ENCODE measurements around the gene MAGEA8.
"Not testable (repeated sequence)": the region's sequence is repeated elsewhere in the genome, so short reads cannot be mapped to it uniquely, and the experiment has no call there.

Gene MAGEA8

GRCh38 chrX:149903889-149904748 lies 23.1 kb downstream of the MAGEA8 start:
- Histone ChIP-seq H3K27me3 (ENCODE audit: insufficient read depth, insufficient read length) (no peaks in the 10 kb centered on the region), H3K9me3 (ENCODE audit: insufficient read depth, low read length) (no peaks in the 10 kb centered on the region), H3K36me3 (ENCODE audit: insufficient read depth, insufficient read length, low read length) (no peaks in the 10 kb centered on the region), H3K9ac (ENCODE audit: insufficient read length, low read depth) (no peak overlapping the region), H3K4me3 (ENCODE audit: insufficient read length, low read depth) (no peak overlapping the region), H3K4me1 (ENCODE audit: insufficient read depth, insufficient read length) (no peaks in the 10 kb centered on the region)
- no peak for DNase-seq (ENCODE audit: low read depth, low spot score)
- TF ChIP-seq YY1 (IDR thresholded peaks at IDR 0.05; ENCODE audit: insufficient read depth, insufficient read length) (no peak), ZNF274 (IDR thresholded peaks at IDR 0.05; ENCODE audit: low read depth, low read length) (no peak), SUZ12 (IDR thresholded peaks at IDR 0.05; ENCODE audit: extremely low read depth, insufficient read depth, insufficient read length) (no peak)

GRCh38 chrX:149908308-149908707 lies 27.3 kb downstream of the MAGEA8 start:
- Histone ChIP-seq H3K9me3 (ENCODE audit: insufficient read depth, low read length) (no peaks in the 10 kb centered on the region), H3K27me3 (ENCODE audit: insufficient read depth, insufficient read length) (no peaks in the 10 kb centered on the region), H3K9ac (ENCODE audit: insufficient read length, low read depth) (no peak overlapping the region), H3K36me3 (ENCODE audit: insufficient read depth, insufficient read length, low read length) (no peaks in the 10 kb centered on the region), H3K4me3 (ENCODE audit: insufficient read length, low read depth) (no peak overlapping the region), H3K4me1 (ENCODE audit: insufficient read depth, insufficient read length) (no peaks in the 10 kb centered on the region)
- DNase-seq (ENCODE audit: low read depth, low spot score) = no peak
- TF ChIP-seq ZNF274 (IDR thresholded peaks at IDR 0.05; ENCODE audit: low read depth, low read length) = no peak
- no peak for TF ChIP-seq YY1 (IDR thresholded peaks at IDR 0.05; ENCODE audit: insufficient read depth, insufficient read length)
- TF ChIP-seq SUZ12 (IDR thresholded peaks at IDR 0.05; ENCODE audit: extremely low read depth, insufficient read depth, insufficient read length) = no peak

- DNase-seq (ENCODE audit: low read depth, low spot score) = no peak
- no peaks in the 10 kb centered on the region for H3K27me3 ChIP-seq (ENCODE audit: insufficient read depth, insufficient read length)
- TF ChIP-seq ZNF274 (IDR thresholded peaks at IDR 0.05; ENCODE audit: low read depth, low read length) = no peak
- H3K9ac ChIP-seq (ENCODE audit: insufficient read length, low read depth) = no peak overlapping the region
- no peak overlapping the region for H3K4me3 ChIP-seq (ENCODE audit: insufficient read length, low read depth)
- H3K4me1 ChIP-seq (ENCODE audit: insufficient read depth, insufficient read length) = no peaks in the 10 kb centered on the region
- no peaks in the 10 kb centered on the region for H3K9me3 ChIP-seq (ENCODE audit: insufficient read depth, low read length)
- H3K36me3 ChIP-seq (ENCODE audit: insufficient read depth, insufficient read length, low read length) = no peaks in the 10 kb centered on the region
Measured at GRCh38 chrX:149908727-149909126, 27.7 kb downstream of the MAGEA8 start.

- no peak for TF ChIP-seq YY1 (IDR thresholded peaks at IDR 0.05; ENCODE audit: insufficient read depth, insufficient read length)
- no peak for TF ChIP-seq SUZ12 (IDR thresholded peaks at IDR 0.05; ENCODE audit: extremely low read depth, insufficient read depth, insufficient read length)
- no peak for TF ChIP-seq ZNF274 (IDR thresholded peaks at IDR 0.05; ENCODE audit: low read depth, low read length)
- no peak for DNase-seq (ENCODE audit: low read depth, low spot score)
- H3K9ac ChIP-seq (ENCODE audit: insufficient read length, low read depth) = no peak overlapping the region
Measured at GRCh38 chrX:149909324-149910177, 28.6 kb downstream of the MAGEA8 start.

GRCh38 chrX:149910178-149910695 lies 29.3 kb downstream of the MAGEA8 start:
- no peak overlapping the region for H3K4me3 ChIP-seq (ENCODE audit: insufficient read length, low read depth)
- no peaks in the 10 kb centered on the region for H3K4me1 ChIP-seq (ENCODE audit: insufficient read depth, insufficient read length)
- no peak overlapping the region for H3K9ac ChIP-seq (ENCODE audit: insufficient read length, low read depth)
- no peaks in the 10 kb centered on the region for H3K9me3 ChIP-seq (ENCODE audit: insufficient read depth, low read length)
- no peak for DNase-seq (ENCODE audit: low read depth, low spot score)
- H3K27me3 ChIP-seq (ENCODE audit: insufficient read depth, insufficient read length) = no peaks in the 10 kb centered on the region
- no peak for TF ChIP-seq SUZ12 (IDR thresholded peaks at IDR 0.05; ENCODE audit: extremely low read depth, insufficient read depth, insufficient read length)
- no peak for TF ChIP-seq YY1 (IDR thresholded peaks at IDR 0.05; ENCODE audit: insufficient read depth, insufficient read length)
- no peak for TF ChIP-seq ZNF274 (IDR thresholded peaks at IDR 0.05; ENCODE audit: low read depth, low read length)
- H3K36me3 ChIP-seq (ENCODE audit: insufficient read depth, insufficient read length, low read length) = no peaks in the 10 kb centered on the region

More at GRCh38 chrX:149909324-149910177, 28.6 kb downstream of the MAGEA8 start:
- H3K36me3 ChIP-seq (ENCODE audit: insufficient read depth, insufficient read length, low read length) = no peaks in the 10 kb centered on the region
- H3K4me1 ChIP-seq (ENCODE audit: insufficient read depth, insufficient read length) = no peaks in the 10 kb centered on the region
- no peaks in the 10 kb centered on the region for H3K9me3 ChIP-seq (ENCODE audit: insufficient read depth, low read length)
- no peak overlapping the region for H3K4me3 ChIP-seq (ENCODE audit: insufficient read length, low read depth)
- H3K27me3 ChIP-seq (ENCODE audit: insufficient read depth, insufficient read length) = no peaks in the 10 kb centered on the region

GRCh38 chrX:149916745-149917392 lies 35.9 kb downstream of the MAGEA8 start:
- TF ChIP-seq ZNF274 (IDR thresholded peaks at IDR 0.05; ENCODE audit: low read depth, low read length) = no peak
- TF ChIP-seq YY1 (IDR thresholded peaks at IDR 0.05; ENCODE audit: insufficient read depth, insufficient read length) = no peak
- TF ChIP-seq SUZ12 (IDR thresholded peaks at IDR 0.05; ENCODE audit: extremely low read depth, insufficient read depth, insufficient read length) = no peak
- no peak for DNase-seq (ENCODE audit: low read depth, low spot score)
- H3K27me3 ChIP-seq (ENCODE audit: insufficient read depth, insufficient read length) = no peaks in the 10 kb centered on the region
- no peak overlapping the region for H3K4me3 ChIP-seq (ENCODE audit: insufficient read length, low read depth)
- no peaks in the 10 kb centered on the region for H3K9me3 ChIP-seq (ENCODE audit: insufficient read depth, low read length)
- no peak overlapping the region for H3K9ac ChIP-seq (ENCODE audit: insufficient read length, low read depth)
- no peaks in the 10 kb centered on the region for H3K4me1 ChIP-seq (ENCODE audit: insufficient read depth, insufficient read length)
- no peaks in the 10 kb centered on the region for H3K36me3 ChIP-seq (ENCODE audit: insufficient read depth, insufficient read length, low read length)

- DNase-seq (ENCODE audit: low read depth, low spot score); H3K4me3 ChIP-seq (ENCODE audit: insufficient read length, low read depth); H3K36me3 ChIP-seq (ENCODE audit: insufficient read depth, insufficient read length, low read length); H3K4me1 ChIP-seq (ENCODE audit: insufficient read depth, insufficient read length); H3K9ac ChIP-seq (ENCODE audit: insufficient read length, low read depth); H3K27me3 ChIP-seq (ENCODE audit: insufficient read depth, insufficient read length); H3K9me3 ChIP-seq (ENCODE audit: insufficient read depth, low read length): not testable (repeated sequence)
Measured at GRCh38 chrX:149923836-149924235, 42.9 kb downstream of the MAGEA8 start.

- H3K27me3 ChIP-seq (ENCODE audit: insufficient read depth, insufficient read length); H3K9me3 ChIP-seq (ENCODE audit: insufficient read depth, low read length); H3K9ac ChIP-seq (ENCODE audit: insufficient read length, low read depth); H3K36me3 ChIP-seq (ENCODE audit: insufficient read depth, insufficient read length, low read length); H3K4me1 ChIP-seq (ENCODE audit: insufficient read depth, insufficient read length); H3K4me3 ChIP-seq (ENCODE audit: insufficient read length, low read depth); DNase-seq (ENCODE audit: low read depth, low spot score): not testable (repeated sequence)
Measured at GRCh38 chrX:149924434-149924833, 43.5 kb downstream of the MAGEA8 start.

- DNase-seq (ENCODE audit: low read depth, low spot score); H3K27me3 ChIP-seq (ENCODE audit: insufficient read depth, insufficient read length); H3K4me3 ChIP-seq (ENCODE audit: insufficient read length, low read depth); H3K9me3 ChIP-seq (ENCODE audit: insufficient read depth, low read length); H3K4me1 ChIP-seq (ENCODE audit: insufficient read depth, insufficient read length); H3K9ac ChIP-seq (ENCODE audit: insufficient read length, low read depth); H3K36me3 ChIP-seq (ENCODE audit: insufficient read depth, insufficient read length, low read length): not testable (repeated sequence)
Measured at GRCh38 chrX:149927245-149927963, 46.4 kb downstream of the MAGEA8 start.

All from NT2/D1 (cell line).